Tibial artery (tissue), 4 donors: Measurements from ENCODE around the gene CTNNA2.

ENCODE experiments used
- DNase-seq, 2 donors: peaks; one replicate each; pipeline ENCODE4 v3.0.0-alpha.2; 2019
- H3K27ac ChIP-seq, 2 donors: fragments of 200-600 bp; sonication (generic) in 1 of 2; 1 replicate in 1 of 2; 2 replicates in 1 of 2; pipeline ENCODE4 v1.5.1; 2018 to 2019; ENCODE audit warnings: mild to moderate bottlenecking in 1 of 2
- H3K27me3 ChIP-seq, 2 donors: fragments of 200-600 bp; sonication (generic) in 1 of 2; one replicate each; pipeline versions ENCODE4 v1.5.1 to v1.6.0; 2016 to 2019
- H3K36me3 ChIP-seq, 3 donors: fragments of 200-600 bp; sonication (generic) in 2 of 3; one replicate each; pipeline ENCODE4 v1.5.1; 2016 to 2019; ENCODE audit warnings: mild to moderate bottlenecking in 2 of 3
- H3K4me1 ChIP-seq, 4 donors: fragments of 200-600 bp; sonication (generic) in 2 of 4; 1 replicate in 3 of 4; 2 replicates in 1 of 4; pipeline ENCODE4 v1.5.1; 2016 to 2019
- H3K4me3 ChIP-seq, 2 donors: fragments of 200-600 bp; sonication (generic) in 1 of 2; 1 replicate in 1 of 2; 2 replicates in 1 of 2; pipeline ENCODE4 v1.5.1; 2018 to 2019; ENCODE audit warnings: mild to moderate bottlenecking in 2 of 2
- H3K9me3 ChIP-seq, 3 donors: fragments of 200-600 bp; sonication (generic) in 1 of 3; one replicate each; pipeline ENCODE4 v1.5.1; 2016 to 2019
- intact Hi-C: fragments of 100-400 bp; cut with DNase I; formaldehyde crosslinking; loops from one replicate; pipeline ENCODE4 v1.15.0; 2023; ENCODE audit warnings: low total_unique reads
- TF ChIP-seq, protein P1 (sequence below), 2 experiments: fragments of 200-600 bp in 1 of 2; fragments of 450-650 bp in 1 of 2; IDR thresholded peaks; one replicate each; pipeline ENCODE4 v1.5.1; 2017 to 2019; ENCODE audit warnings: antibody characterized with exemption in 2 of 2, mild to moderate bottlenecking in 1 of 2, moderate library complexity in 1 of 2

The CTNNA2 gene

GRCh38 chr2:79734518-79734917 is 221.7 kb downstream of the CTNNA2 start:
- intact Hi-C loops, result no loop called here
- Histone ChIP-seq H3K36me3 (no peaks in the 10 kb centered on the region), H3K27ac (no peak overlapping the region), H3K27me3 (no peaks in the 10 kb centered on the region), H3K9me3 (no peaks in the 10 kb centered on the region), H3K4me1 (no peaks in the 10 kb centered on the region), H3K4me3 (no peak overlapping the region)
- DNase-seq, result no peak
- TF ChIP-seq, protein P1, sequence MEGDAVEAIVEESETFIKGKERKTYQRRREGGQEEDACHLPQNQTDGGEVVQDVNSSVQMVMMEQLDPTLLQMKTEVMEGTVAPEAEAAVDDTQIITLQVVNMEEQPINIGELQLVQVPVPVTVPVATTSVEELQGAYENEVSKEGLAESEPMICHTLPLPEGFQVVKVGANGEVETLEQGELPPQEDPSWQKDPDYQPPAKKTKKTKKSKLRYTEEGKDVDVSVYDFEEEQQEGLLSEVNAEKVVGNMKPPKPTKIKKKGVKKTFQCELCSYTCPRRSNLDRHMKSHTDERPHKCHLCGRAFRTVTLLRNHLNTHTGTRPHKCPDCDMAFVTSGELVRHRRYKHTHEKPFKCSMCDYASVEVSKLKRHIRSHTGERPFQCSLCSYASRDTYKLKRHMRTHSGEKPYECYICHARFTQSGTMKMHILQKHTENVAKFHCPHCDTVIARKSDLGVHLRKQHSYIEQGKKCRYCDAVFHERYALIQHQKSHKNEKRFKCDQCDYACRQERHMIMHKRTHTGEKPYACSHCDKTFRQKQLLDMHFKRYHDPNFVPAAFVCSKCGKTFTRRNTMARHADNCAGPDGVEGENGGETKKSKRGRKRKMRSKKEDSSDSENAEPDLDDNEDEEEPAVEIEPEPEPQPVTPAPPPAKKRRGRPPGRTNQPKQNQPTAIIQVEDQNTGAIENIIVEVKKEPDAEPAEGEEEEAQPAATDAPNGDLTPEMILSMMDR (IDR thresholded peaks at IDR 0.05), result no peak

DNA sequence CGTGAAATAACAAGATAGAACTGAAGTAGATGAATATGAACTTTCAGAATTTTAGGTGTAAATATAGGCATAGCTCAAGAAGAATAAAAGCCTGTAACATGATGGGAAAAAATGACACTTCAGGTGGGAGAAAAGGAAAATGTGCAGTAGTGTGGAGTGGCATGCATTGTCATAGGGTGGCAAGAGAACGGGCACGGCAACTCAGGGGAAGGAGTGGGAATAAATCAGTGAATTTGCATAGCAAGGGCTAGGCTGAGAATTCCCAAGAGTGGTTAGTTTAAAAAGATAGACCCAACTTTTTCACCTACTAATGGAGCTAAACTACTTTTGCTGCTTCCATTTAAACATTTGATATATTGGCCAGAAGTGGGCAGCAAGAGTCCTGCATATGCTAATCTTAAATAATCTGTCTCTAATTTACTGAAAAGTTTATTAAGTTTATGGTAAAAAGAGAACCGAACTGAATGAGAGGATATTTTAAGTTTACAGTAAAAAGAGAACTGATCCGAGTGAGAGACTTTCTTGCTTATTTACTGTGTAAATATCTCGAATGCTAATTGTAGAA is 228.1 kb downstream of the CTNNA2 start:
- no peak overlapping the region for H3K4me3 ChIP-seq
- intact Hi-C loops, result no loop called here
- TF ChIP-seq, protein P1 (IDR thresholded peaks at IDR 0.05), result no peak
- H3K4me1 ChIP-seq, result no peaks in the 10 kb centered on the region
- peaks cover 0 to under 1% (median 0%) of the 10 kb centered on the region in 3 donors for H3K9me3 ChIP-seq
- H3K27ac ChIP-seq, result no peak overlapping the region
- DNase-seq, result no peak
- no peaks in the 10 kb centered on the region for H3K27me3 ChIP-seq
- H3K36me3 ChIP-seq, result no peaks in the 10 kb centered on the region

DNA sequence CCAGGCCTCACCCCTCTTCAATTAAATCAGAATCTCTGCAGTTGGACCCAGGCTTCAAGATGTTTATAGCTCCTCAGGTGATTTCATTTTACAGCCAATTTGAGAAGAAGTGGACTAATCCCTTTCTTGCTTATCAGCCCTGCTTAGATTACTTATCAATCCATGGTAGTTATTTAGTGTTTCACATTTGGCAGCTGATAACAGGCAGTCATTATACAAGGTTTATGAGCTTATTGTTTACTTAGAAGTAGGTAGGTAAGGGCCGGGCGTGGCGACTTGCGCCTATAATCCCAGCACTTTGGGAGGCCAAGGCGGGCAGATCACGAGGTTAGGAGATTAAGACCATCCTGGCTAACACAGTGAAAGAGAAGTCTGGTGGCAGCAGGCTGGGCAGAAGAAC is 237.5 kb downstream of the CTNNA2 start:
- H3K27ac ChIP-seq, result no peak overlapping the region
- H3K27me3 ChIP-seq, result no peaks in the 10 kb centered on the region
- TF ChIP-seq, protein P1 (IDR thresholded peaks at IDR 0.05), result no peak
- no peaks in the 10 kb centered on the region for H3K36me3 ChIP-seq
- DNase-seq, result no peak
- H3K9me3 ChIP-seq, result peaks cover 0 to 3% (median 0%) of the 10 kb centered on the region in 3 donors
- H3K4me1 ChIP-seq, result no peaks in the 10 kb centered on the region
- intact Hi-C loops, result no loop called here
- H3K4me3 ChIP-seq, result no peak overlapping the region

DNA sequence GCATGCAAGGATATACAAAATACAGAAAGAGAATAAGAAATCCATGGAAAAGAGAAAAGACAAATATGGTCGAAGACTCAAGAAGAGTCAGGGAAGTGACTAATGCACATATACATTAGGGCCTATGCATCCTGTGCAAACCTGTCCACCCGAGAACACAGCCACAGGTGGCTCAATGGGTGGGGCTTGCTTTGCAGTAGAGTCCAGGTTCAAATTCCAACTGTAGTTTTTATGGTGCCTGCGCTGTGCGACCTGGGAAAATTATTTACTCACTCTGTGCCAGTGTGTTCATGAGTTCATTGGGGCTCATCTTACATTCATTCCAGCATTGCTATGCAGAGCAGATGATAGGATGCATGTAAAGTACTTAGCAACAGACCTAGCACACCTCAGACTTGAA is 244.7 kb downstream of the CTNNA2 start:
- Histone ChIP-seq H3K4me1 (no peaks in the 10 kb centered on the region), H3K36me3 (no peaks in the 10 kb centered on the region), H3K4me3 (no peak overlapping the region), H3K27ac (no peak overlapping the region), H3K9me3 (no peaks in the 10 kb centered on the region), H3K27me3 (no peaks in the 10 kb centered on the region)
- TF ChIP-seq, protein P1 (IDR thresholded peaks at IDR 0.05), result no peak
- intact Hi-C loops, result no loop called here
- no peak for DNase-seq

DNA sequence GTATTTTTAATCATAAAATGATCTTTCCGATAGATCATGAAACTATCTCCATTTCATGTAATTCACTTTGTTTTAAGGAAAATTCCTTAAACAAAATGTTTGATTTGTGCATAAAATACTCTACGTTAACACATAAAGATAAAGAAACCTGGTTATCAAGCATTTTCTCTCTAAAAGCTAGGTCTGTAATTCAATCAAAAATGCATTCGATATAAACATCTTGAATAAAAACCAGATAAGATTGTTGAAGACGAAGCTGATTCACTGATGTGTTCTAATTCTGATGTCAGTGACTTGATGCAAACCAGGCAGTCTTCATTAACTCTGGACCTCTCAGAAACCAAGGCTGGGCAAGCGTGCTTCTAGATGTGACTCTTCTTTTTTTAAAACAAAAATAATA is 245.2 kb downstream of the CTNNA2 start:
- no peak for DNase-seq
- Histone ChIP-seq H3K4me3 (no peak overlapping the region), H3K9me3 (no peaks in the 10 kb centered on the region), H3K4me1 (no peaks in the 10 kb centered on the region), H3K27ac (no peak overlapping the region), H3K27me3 (no peaks in the 10 kb centered on the region), H3K36me3 (no peaks in the 10 kb centered on the region)
- intact Hi-C loops, result no loop called here
- TF ChIP-seq, protein P1 (IDR thresholded peaks at IDR 0.05), result no peak

- Histone ChIP-seq H3K9me3 (no peaks in the 10 kb centered on the region), H3K27me3 (no peaks in the 10 kb centered on the region), H3K27ac (no peak overlapping the region), H3K36me3 (no peaks in the 10 kb centered on the region), H3K4me3 (no peak overlapping the region), H3K4me1 (no peaks in the 10 kb centered on the region)
- intact Hi-C loops, result no loop called here
- TF ChIP-seq, protein P1 (IDR thresholded peaks at IDR 0.05), result no peak
- DNase-seq, result no peak
Measured at GRCh38 chr2:79758749-79759282, 246.0 kb downstream of the CTNNA2 start.
